GM19397 (cell line): Measurements from ENCODE around the gene EIF4G3.
"Not testable (repeated sequence)": the region's sequence is repeated elsewhere in the genome, so short reads cannot be mapped to it uniquely, and the experiment has no call there.

Experiments used
- ATAC-seq: cut with Tn5 transposase; IDR thresholded peaks from one replicate; pipeline ENCODE4 v1.9.1; 2021; ENCODE audit warnings: mild to moderate bottlenecking, moderate library complexity; ENCODE audit not compliant: unreplicated experiment

The EIF4G3 gene

DNA sequence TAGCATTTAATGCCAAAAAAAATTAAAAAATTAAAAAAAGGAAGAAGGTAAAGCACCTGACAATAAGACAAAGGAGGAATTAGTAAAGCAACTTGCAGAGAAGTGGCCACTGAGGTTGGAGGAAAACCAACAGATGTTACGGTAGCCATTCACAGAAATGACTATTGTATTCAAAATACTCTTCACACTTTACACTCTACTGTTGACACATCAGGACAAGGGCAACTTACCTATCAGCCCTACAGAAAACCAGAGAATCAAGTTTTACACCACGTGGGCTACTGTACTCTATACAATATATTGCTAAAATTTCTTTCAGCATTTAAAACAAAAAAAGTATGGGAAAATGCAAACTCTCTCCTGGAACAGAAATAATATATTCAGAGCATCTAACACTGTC, 70.0 kb downstream of the EIF4G3 start:
- ATAC-seq: no peak

GRCh38 chr1:21106238-21106637, 70.5 kb downstream of the EIF4G3 start:
- no peak for ATAC-seq

DNA sequence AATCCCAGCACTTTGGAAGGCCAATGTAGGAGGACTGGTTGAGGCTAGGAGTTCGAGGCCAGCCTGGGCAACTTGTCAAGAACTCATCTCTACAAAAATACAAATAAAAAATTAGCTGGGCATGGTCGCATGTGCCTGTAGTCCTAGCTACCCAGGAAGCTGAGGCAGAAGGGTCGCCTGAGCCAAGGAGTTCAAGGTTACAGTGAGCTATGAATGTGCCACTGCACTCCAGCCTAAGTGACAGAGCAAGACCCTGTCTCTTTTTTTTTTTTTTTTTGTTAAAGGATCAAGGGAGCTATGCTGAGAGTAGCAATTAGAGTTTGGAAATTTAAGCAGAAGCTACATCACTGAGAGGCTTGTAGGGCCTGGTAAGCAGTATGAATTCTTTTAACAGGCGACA, 70.9 kb downstream of the EIF4G3 start:
- ATAC-seq: no peak

GRCh38 chr1:21104683-21105082, 72.0 kb downstream of the EIF4G3 start:
- no peak for ATAC-seq

- no peak for ATAC-seq
These were observed 76.2 kb downstream of the EIF4G3 start for GRCh38 chr1:21100481-21100921.

DNA sequence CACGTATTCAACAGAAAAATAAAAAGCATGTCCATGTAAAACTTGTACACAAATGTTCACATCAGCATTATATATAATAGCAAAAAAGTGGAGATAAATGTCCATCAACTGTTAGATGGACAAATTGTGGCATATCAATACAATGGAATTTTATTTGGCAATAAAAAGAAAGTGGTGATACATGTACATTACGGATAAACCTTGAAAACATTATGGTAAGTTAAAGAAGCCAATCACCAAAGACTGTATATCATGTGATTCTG, 76.9 kb downstream of the EIF4G3 start:
- ATAC-seq: no peak

GRCh38 chr1:21099034-21099868, 77.4 kb downstream of the EIF4G3 start:
- ATAC-seq: no peak

DNA sequence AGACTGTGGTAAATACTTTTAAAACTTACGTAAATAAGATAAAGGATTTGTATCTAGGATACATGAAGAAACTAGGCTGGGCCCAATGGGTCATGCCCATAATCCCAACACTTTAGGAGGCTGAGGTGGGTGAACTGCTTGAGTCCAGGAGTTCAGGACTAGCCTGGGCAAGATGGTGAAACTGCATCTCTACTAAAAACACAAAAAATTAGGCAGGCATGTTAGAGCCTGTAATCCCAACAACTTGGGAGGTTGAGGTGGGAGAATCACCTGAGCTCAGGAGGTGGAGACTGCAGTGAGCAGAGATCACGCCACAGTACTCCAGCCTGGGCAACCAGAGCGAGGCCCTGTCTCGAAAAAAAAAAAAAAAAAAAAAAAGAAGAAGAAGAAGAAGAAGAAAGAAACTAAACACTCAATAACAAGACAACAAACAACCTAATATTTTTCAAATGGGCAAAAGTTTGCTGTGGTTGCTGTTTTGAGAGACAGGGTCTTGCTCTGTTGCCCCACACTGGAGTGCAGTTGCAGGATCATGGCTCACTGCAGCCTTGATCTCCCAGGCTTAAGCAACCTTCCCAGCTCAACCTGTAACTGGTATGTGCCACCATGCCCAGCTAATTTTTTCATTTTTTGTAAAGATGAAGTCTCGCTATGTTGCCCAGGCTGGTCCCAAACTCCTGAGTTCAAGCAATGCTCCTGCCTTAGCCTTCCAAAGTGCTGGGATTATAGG, 78.3 kb downstream of the EIF4G3 start:
- no peak for ATAC-seq

DNA sequence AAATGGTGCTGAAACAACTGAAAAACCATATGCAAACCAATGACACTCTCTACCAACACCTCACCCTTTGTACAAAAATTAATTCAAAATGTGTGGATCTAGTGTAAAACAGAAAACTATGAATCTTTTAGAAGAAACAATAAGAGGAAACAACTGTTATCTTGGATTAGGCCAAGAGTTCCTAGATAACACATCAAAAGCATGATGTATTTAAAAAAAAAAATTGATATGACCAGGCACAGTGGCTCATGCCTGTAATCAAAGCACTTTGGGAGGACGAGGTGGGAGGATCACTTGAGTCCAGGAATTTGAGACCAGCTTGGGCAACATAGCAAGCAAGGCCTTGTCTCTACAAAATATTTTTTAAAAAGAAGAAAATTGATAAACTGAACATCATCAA, 79.0 kb downstream of the EIF4G3 start:
- no peak for ATAC-seq

DNA sequence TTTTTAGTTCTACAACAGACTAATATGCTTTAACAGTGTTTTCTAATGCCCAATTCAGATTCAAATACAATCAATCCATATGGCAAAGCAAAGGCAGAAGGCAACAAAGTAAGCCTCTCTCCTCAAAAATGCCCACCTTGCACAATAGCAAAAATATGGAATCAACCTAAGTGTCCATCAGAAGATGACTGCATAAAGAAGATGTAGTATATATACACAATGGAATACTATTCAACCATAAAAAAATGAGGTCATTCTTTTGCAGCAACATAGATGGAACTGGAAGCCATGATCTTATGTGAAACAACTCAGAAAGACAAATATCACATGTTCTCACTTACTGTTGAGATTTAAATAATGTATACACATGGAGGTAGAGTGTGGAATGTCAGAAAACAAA, 80.7 kb downstream of the EIF4G3 start:
- ATAC-seq: no peak

- ATAC-seq: not testable (repeated sequence)
These were observed 82.4 kb downstream of the EIF4G3 start for GRCh38 chr1:21094282-21094681.

- ATAC-seq: not testable (repeated sequence)
These were observed 83.3 kb downstream of the EIF4G3 start for GRCh38 chr1:21093271-21093958.

DNA sequence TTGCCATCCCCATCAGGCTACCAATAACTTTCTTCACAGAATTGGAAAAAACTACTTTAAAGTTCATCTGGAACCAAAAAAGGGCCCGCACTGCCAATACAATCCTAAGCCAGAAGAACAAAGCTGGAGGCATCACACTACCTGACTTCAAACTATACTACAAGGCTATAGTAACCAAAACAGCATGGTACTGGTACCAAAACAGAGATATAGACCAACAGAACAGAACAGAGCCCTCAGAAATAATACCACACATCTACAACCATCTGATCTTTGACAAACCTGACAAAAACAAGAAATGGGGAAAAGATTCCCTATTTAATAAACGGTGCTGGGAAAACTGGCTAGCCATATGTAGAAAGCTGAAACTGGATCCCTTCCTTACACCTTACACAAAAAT, 84.2 kb downstream of the EIF4G3 start:
- ATAC-seq: not testable (repeated sequence)

DNA sequence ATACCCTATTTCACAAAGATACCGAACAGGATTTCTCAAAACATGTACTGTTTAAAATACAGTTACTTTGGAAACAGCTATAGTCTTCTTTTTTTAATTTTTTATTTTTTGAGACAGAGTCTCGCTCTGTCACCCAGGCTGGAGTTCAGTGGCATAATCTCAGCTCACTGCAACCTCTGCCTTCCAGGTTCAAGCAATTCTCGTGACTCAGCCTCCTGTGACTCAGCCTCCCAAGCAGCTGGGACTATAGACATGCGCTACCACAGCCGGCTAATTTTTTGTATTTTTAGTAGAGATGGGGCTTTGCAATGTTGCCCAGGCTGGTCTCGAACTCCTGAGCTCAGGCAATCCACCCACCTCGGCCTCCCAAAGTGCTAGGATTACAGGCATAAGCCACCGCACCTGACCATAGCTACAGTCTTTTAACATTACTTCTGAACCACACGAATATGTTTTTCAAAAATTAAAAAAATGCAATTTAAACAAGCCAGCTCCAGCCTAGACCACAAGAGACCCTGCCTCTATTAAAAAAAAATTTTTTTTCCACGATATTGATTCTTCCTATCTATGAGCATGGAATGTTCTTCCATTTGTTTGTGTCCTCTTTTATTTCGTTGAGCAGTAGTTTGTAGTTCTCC, 85.5 kb downstream of the EIF4G3 start:
- ATAC-seq: not testable (repeated sequence)

GRCh38 chr1:21090463-21090862, 86.2 kb downstream of the EIF4G3 start:
- ATAC-seq: no peak

DNA sequence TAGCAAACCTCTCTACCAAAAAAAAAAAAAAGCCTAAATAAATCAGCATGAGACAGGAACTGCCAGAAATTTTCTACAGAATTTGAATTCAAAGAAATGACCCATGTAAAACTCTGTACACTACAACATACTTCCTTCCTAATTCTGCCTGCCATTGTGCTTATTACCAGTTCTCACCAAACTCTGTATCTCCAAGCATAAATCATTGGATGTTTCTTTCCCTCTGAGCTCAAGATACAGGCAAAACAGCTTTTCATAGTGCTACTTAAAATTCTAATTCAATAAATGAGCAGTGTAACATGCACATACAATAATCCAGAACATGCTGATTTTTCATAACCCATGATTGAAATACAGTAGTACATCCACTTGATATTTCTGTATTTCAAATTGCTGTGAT, 87.0 kb downstream of the EIF4G3 start:
- ATAC-seq: no peak

GRCh38 chr1:21089299-21089698, 87.4 kb downstream of the EIF4G3 start:
- ATAC-seq: no peak

DNA sequence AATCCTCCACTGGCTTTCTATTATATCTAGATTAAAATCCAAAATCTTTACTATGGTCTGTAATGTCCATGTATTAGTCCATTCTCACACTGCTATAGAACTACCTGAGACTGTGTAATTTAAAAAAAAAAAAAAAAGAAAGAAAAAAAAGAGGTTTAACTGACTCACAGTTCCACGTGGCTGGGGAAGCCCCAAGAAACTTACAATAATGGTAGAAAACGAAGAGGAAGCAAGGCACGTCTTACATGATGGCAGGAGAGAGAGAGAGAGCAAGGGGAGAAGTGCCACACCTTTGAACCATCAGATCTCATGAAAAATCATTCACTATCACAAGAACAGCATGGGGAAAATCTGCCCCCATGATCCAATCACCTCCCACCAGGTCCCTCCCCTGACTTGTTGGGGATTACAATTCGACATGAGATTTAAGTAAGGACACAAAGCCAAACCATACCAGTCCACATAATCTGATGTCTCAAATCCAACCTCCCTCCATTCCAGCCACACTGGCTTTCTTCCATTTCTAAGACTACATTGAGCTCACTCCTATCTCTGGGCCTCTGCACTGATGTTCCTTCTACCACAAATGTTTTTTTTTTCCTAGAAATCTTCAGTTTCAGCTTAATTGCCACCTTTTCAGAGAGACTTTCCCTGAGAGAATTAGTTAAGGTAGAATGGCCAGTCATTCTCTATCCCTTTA, 92.4 kb downstream of the EIF4G3 start:
- ATAC-seq: no peak

GRCh38 chr1:21082073-21082472, 94.6 kb downstream of the EIF4G3 start:
- no peak for ATAC-seq

DNA sequence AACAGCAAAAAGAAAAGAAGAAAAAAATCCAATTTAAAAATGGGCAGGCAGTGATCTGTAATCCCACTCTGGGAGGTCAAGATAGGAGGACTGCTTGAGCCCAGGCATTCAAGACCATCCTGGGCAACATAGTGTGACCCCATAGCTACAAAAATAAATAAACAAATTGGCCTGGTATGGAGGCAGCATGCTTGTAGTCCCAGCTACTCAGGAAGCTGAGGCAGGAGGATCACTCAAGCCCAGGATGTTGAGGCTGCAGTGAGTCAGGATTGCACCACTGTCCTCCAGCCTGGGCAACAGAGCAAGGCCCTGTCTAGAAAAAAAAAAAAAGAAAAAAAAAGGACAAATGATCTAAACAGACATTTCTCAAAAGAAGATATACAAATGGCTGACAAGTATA, 99.6 kb downstream of the EIF4G3 start:
- ATAC-seq: no peak

DNA sequence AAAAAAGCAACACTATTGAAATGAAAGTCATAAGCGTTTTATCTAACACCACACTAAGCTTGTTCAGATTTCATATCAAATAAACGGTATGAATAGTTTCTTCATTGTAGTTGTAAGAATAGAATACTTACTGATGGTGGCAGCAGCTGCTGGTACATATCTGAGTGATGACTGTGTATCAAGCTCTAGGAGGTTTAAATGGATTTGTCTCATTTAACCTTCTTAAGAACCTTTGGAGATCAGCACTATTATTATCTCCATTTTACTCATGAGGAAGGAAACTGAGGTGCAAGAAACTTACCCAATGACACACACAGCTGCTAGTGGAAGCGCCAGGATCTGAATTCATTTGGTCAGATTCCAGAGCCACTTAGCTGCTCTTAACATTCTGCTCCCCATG, 104.0 kb downstream of the EIF4G3 start:
- ATAC-seq: no peak
